ENCODE results near the gene FN1.

DNA sequence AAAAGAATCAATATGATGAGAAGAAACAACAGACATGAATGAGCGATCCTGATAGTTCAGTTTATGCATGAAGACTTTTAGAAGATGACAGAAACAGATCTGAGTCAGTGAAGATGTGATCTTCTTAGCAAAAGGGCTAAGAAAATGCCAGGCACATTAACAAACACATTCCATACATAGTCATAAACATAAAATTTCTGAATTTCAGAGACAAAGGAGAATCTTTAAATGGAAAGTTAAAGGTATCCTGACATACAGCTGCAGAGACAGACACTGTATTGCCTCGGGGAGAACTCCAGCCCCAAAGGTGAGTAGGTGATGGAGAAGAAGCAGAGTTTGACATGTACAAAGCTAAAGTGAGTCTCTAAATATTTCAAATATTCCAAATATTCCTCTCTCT, 40.6 kb upstream of the FN1 start:
- no peak for TF ChIP-seq POLR2AphosphoS5 (IDR thresholded peaks at IDR 0.05)
- TF ChIP-seq, protein P1, sequence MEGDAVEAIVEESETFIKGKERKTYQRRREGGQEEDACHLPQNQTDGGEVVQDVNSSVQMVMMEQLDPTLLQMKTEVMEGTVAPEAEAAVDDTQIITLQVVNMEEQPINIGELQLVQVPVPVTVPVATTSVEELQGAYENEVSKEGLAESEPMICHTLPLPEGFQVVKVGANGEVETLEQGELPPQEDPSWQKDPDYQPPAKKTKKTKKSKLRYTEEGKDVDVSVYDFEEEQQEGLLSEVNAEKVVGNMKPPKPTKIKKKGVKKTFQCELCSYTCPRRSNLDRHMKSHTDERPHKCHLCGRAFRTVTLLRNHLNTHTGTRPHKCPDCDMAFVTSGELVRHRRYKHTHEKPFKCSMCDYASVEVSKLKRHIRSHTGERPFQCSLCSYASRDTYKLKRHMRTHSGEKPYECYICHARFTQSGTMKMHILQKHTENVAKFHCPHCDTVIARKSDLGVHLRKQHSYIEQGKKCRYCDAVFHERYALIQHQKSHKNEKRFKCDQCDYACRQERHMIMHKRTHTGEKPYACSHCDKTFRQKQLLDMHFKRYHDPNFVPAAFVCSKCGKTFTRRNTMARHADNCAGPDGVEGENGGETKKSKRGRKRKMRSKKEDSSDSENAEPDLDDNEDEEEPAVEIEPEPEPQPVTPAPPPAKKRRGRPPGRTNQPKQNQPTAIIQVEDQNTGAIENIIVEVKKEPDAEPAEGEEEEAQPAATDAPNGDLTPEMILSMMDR (IDR thresholded peaks at IDR 0.05): no peak

All from breast epithelium (tissue), 3 donors.